Activated CD8-positive, alpha-beta memory T cell treated with anti-CD3 and anti-CD28 coated beads, Interleukin-2, amount 50 U/mL, for 24 hours (primary cell): Measurements from ENCODE around the gene STOX2.
"Not testable (repeated sequence)": the region's sequence is repeated elsewhere in the genome, so short reads cannot be mapped to it uniquely, and the experiment has no call there.

ENCODE experiments used
- DNase-seq: peaks from one replicate; pipeline ENCODE4 v3.0.0-alpha.2; 2020; ENCODE audit errors: extremely low read depth

STOX2 gene

DNA sequence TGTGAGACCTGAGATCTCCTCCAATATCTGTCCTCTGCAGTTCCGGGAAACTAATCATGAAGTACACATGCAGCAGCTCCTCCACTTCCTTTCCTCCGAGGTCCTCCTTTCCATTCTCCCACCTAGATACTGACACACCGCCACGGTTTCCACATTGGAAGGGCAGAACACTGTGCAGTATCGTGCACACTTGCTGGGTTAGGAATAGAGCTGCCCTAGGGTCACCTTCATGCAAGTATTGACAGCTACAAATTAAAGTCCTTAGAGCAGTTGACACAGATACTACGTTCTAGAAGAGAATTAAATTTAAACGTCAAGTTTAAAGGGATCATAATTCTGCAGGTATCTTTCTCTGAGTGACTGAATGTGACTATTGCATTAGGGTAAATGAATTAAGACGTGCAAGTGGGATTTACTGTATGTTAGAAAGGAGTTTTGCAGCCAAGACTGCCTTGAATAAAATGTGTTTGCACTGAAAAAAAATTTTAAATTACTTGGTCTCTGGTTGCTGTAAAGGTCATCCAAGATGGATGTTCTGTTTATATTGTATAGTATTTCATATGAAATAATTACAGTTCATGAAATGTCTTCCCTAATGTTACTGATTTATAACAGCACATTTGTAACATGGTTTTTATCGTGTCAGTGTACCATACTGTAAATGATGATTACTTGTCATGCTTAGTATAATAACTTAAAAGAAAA lies 117.7 kb downstream of the STOX2 start:
- DNase-seq = no peak

- DNase-seq = no peak
These were observed 119.5 kb downstream of the STOX2 start for GRCh38 chr4:184024637-184025036.

GRCh38 chr4:184028561-184029374 lies 123.7 kb downstream of the STOX2 start:
- DNase-seq = no peak

- DNase-seq = no peak
These were observed 124.9 kb downstream of the STOX2 start for GRCh38 chr4:184030036-184030435.

GRCh38 chr4:184030764-184031163 lies 125.7 kb downstream of the STOX2 start:
- DNase-seq = no peak

DNA sequence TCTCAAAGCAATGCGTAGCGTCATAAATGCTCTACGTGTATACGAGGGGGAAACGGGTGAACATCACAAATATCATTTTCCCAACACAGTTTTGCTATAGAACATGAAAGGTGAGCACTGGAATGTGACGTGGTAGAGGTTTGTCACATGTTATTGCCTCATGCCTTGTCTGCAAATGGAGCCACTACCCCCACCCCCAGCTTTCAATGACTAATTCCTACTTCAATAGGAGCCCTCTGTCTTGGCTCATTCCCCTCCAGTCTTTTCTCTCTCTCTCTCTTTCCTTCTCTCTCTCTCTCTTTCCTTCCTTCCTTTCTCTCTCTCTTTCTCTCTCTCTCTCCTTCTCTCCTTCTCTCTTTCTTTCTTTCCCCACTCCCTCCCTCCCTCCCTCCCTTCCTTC lies 127.0 kb downstream of the STOX2 start:
- DNase-seq = no peak

DNA sequence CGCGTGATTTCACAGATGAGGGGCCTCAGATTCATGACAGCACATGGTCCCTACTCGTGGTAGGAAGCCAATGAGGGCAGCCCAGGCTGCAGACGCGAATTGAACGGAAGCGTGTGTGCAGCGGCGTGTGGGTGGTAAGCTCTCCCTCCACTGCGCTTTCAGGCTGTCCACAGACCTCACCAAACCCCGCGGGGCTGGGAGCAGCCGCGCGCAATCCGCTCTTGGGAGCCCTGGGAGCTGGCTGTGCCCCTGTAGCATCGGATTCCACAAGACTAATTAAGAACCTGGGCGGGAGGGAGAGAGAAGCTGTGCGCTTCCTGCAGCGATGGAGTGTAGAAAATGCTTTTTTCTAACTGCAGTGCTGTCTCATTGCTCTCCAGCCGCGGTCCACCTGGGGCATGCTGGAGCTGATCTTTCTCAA lies 134.9 kb downstream of the STOX2 start:
- no peak for DNase-seq

DNA sequence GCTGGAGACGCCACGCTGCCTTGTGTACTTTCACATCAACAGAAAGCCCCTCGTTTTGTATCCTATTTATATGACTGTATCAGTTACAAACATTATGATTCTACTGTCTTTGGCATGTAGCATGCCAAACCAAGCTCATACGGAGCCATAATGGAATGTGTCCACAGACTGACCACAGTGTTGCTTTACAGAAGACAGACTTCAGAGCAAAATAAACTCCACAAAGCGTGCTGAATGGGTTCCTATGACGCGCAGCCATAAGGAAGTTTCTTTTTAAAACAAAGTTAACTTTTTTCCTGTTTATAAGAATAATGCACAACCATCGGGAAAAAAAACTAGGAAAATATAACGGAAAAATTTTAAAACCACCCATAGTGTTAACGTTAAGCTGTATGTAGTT lies 136.0 kb downstream of the STOX2 start:
- DNase-seq = no peak

DNA sequence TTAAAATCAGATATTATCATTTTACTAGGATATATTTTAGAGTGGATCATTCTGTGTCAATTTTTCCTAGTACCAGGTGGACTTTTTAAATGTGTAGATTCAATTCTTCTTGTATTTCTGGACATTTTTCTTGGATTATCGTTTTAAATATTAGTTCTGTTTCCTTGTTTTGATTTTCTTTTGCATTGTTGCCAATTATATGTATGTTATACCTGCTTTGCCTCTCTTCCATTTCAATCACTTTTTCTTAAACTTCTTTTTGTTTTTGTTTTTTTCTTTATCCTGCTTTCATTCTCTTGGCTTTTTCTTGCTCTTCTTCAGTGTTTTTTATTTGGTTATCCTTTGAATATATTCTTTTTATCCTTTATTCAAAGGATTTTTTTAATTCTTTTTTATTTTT lies 141.0 kb downstream of the STOX2 start:
- no peak for DNase-seq

GRCh38 chr4:184051262-184051661 lies 146.2 kb downstream of the STOX2 start:
- DNase-seq = not testable (repeated sequence)

DNA sequence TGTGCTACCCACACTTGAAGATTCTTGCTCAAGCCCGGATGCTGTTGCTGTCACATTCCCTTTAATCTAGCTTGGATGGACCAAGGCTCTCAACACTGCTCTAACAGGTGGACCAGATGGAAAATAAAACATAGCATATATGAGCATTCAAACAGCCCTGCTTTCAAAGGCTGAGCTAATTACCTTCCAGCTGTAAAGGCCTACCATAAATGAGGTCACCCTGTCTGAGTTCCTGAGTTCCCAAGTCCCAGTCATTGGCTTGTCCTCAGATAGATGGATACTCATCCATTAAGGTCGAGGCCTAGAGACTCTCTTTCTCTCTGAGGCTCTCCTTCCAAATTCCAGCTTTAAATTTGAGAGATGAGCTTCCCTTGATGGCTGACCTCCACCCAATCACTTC lies 147.5 kb downstream of the STOX2 start:
- DNase-seq = no peak

DNA sequence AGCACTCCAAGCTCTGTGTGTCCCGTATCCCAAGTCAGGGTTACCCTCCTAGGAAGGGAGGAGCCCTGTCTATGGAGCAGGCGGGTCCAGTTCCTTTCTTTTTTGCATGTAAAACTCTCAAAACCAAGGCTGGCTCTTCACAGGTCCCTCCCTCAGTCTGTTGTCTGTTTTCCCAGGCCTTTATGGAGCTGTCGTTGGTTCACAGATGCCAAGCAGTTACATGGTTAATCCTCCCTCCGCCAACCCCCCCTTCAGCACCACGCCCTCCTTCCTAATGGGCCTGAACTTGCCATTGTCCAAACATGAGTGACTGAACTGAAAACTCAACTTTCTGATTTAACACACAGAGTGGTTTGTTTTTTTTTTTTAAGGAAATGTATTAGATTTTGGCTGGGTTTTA lies 148.3 kb downstream of the STOX2 start:
- DNase-seq = no peak

- DNase-seq = no peak
These were observed 151.8 kb downstream of the STOX2 start for GRCh38 chr4:184056877-184057276.

GRCh38 chr4:184058026-184058425 lies 152.9 kb downstream of the STOX2 start:
- no peak for DNase-seq

- DNase-seq = no peak
These were observed 154.0 kb downstream of the STOX2 start for GRCh38 chr4:184059099-184059498.

- no peak for DNase-seq
These were observed 156.5 kb downstream of the STOX2 start for GRCh38 chr4:184061582-184061981.

GRCh38 chr4:184062769-184063168 lies 157.7 kb downstream of the STOX2 start:
- DNase-seq = no peak

DNA sequence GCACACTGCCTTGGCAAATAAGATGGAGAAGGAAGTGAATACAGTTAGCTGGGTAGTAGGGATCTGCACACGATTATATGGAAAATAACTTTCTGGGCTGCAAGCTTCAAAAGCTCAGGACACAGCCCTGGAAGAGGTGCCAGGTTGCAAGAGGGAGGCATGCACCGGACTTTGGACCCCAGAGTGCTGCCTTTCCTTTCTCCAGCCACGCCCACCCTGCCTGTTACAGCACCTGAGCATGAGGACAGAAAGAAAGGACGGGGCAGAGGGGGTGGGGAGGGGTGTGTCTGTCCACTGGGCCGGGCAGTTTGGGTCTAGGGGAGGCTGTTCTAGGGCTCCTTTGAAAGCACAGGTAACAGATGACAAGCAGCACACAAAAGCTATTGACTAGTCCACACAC lies 159.8 kb downstream of the STOX2 start:
- no peak for DNase-seq

- no peak for DNase-seq
These were observed 161.6 kb downstream of the STOX2 start for GRCh38 chr4:184066584-184067300.

- DNase-seq = no peak
These were observed 162.9 kb downstream of the STOX2 start for GRCh38 chr4:184067931-184068554.
